ENCODE results near the gene NME7. TPM values are rescaled to one million over a fixed set of nuclear protein-coding genes. Genes with fewer than 3 reads are reported as not detected.

The NME7 gene
- total and polyA plus RNA-seq, 2 experiments from 2014 or later: 39.1 to 48.5 TPM

- TF ChIP-seq NANOG (IDR thresholded peaks at IDR 0.05; ENCODE audit: borderline replicate concordance) (no peak), CTCF (conservative IDR thresholded peaks at IDR 0.05; ENCODE audit: low read depth in 2 of 2) (no peak)
Observed at GRCh38 chr1:169118227-169118626, 249.4 kb downstream of the NME7 start (continued).

GRCh38 chr1:169117599-169117998 lies 250.0 kb downstream of the NME7 start:
- H3K27ac ChIP-seq (ENCODE audit: low read depth): no peak overlapping the region
- H3K4me2 ChIP-seq: no peak overlapping the region
- H3K4me1 ChIP-seq (ENCODE audit: insufficient read depth): peaks cover 19% of the 10 kb centered on the region
- Mint-ChIP-seq H3K27me3 (ENCODE audit: insufficient read depth, low read depth, poor library complexity) (peaks cover 6% of the 10 kb centered on the region), H3K4me1 (peaks cover 21% of the 10 kb centered on the region), H3K4me3 (no peak overlapping the region), H3K9me3 (no peaks in the 10 kb centered on the region), H3K27ac (no peak overlapping the region), H3K36me3 (ENCODE audit: low read depth) (peaks cover 47% of the 10 kb centered on the region)
- DNase-seq (ENCODE audit: low spot score) (no peak), ATAC-seq (no peak)
- no peaks in the 10 kb centered on the region for H3K9me2 ChIP-seq (ENCODE audit: insufficient read depth)
- no peaks in the 10 kb centered on the region for H3K27me3 ChIP-seq (ENCODE audit: insufficient read depth)
- H3K4me3 ChIP-seq: no peak overlapping the region
- H3F3A ChIP-seq (replicated peaks; ENCODE audit: low read depth): no peaks in the 10 kb centered on the region
- no peak overlapping the region for H2AFZ ChIP-seq
- H4K20me1 ChIP-seq (replicated peaks; ENCODE audit: insufficient read depth): peaks cover 6% of the 10 kb centered on the region
- H3K36me3 ChIP-seq (ENCODE audit: insufficient read depth): peaks cover 8% of the 10 kb centered on the region
- H3K79me2 ChIP-seq (replicated peaks; ENCODE audit: insufficient read depth): peaks cover 74% of the 10 kb centered on the region
- TF ChIP-seq ETS1 (IDR thresholded peaks at IDR 0.05) (no peak), ZNF462 (CRISPR knock-in tag; IDR thresholded peaks at IDR 0.05) (no peak), POLR2AphosphoS5 (IDR thresholded peaks at IDR 0.05; ENCODE audit: low read depth) (no peak), ZNF331 (CRISPR knock-in tag; IDR thresholded peaks at IDR 0.05; ENCODE audit: low read depth) (no peak), REST (IDR thresholded peaks at IDR 0.05; ENCODE audit: unreplicated experiment) (no peak), JUNB (IDR thresholded peaks at IDR 0.05; ENCODE audit: unreplicated experiment) (no peak), EZH2 (IDR thresholded peaks at IDR 0.05; ENCODE audit: low read depth, unreplicated experiment) (no peak), NANOG (IDR thresholded peaks at IDR 0.05; ENCODE audit: borderline replicate concordance) (no peak), EZH2phosphoT487 (IDR thresholded peaks at IDR 0.05; ENCODE audit: unreplicated experiment) (no peak), CREB1 (CRISPR knock-in tag; IDR thresholded peaks at IDR 0.05; ENCODE audit: low read depth) (no peak)
